Renal cortex interstitium (tissue), 15 donors: ENCODE measurements around the gene MAGEE2. TPM values are rescaled to one million over a fixed set of nuclear protein-coding genes. Genes with fewer than 3 reads are reported as not detected.
A peak's percentile ranks its signal among the peaks of the same experiment; 100 is the strongest.
"Not testable (repeated sequence)": the region's sequence is repeated elsewhere in the genome, so short reads cannot be mapped to it uniquely, and the experiment has no call there.

Source experiments
- DNase-seq, 11 donors: peaks; one replicate each; pipeline ENCODE4 v3.0.0-alpha.2; 2013; ENCODE audit warnings: low read depth in 9 of 11, low spot score in 4 of 11; ENCODE audit errors: extremely low read depth in 1 of 11
- long read RNA-seq, 16 experiments: transcript quantifications; one replicate each; lab custom pipeline, GENCODE V29; 2026
- polyA plus RNA-seq, 3 donors: library from polyadenylated mRNA; unstranded; fragments of 120-200 nt; gene quantifications; one replicate each; pipeline ENCODE4 v1.2.1, GENCODE V29; 2013; ENCODE audit not compliant: insufficient read length in 3 of 3

MAGEE2 gene, protein sequence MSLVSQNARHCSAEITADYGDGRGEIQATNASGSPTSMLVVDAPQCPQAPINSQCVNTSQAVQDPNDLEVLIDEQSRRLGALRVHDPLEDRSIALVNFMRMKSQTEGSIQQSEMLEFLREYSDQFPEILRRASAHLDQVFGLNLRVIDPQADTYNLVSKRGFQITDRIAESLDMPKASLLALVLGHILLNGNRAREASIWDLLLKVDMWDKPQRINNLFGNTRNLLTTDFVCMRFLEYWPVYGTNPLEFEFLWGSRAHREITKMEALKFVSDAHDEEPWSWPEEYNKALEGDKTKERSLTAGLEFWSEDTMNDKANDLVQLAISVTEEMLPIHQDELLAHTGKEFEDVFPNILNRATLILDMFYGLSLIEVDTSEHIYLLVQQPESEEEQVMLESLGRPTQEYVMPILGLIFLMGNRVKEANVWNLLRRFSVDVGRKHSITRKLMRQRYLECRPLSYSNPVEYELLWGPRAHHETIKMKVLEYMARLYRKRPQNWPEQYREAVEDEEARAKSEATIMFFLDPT
- under 1 TPM; 0.47 to 0.94 (median 0.59) TPM for polyA plus RNA-seq
- long read RNA-seq, donor 1 = 0 reads
- long read RNA-seq, donor 2 = 0 reads
- long read RNA-seq, donor 3 = 0 reads
- long read RNA-seq, donor 4 = 0 reads
- long read RNA-seq, donor 5, partial matches to known transcripts = 0 of 1 reads
- long read RNA-seq, donor 5, other reads (novel, unspliced or antisense) = 0 of 1 reads
- long read RNA-seq, donor 6, partial matches to known transcripts = 0 of 2 reads
- long read RNA-seq, donor 6, other reads (novel, unspliced or antisense) = 0 of 2 reads
- long read RNA-seq, donor 7, partial matches to known transcripts = 0 of 1 reads
- long read RNA-seq, donor 7, other reads (novel, unspliced or antisense) = 0 of 1 reads
- long read RNA-seq, donor 8 = 0 reads
- long read RNA-seq, donor 9 = 0 reads
- long read RNA-seq, donor 10 = 0 reads
- long read RNA-seq, donor 11, partial matches to known transcripts = 0 of 1 reads
- long read RNA-seq, donor 11, other reads (novel, unspliced or antisense) = 0 of 1 reads
- long read RNA-seq, donor 12 = 0 reads
- long read RNA-seq, donor 13 = 0 reads
- long read RNA-seq, donor 14 = 0 reads
- long read RNA-seq, donor 15 = 0 reads
- long read RNA-seq, donor 16, partial matches to known transcripts = 0 of 3 reads
- long read RNA-seq, donor 16, other reads (novel, unspliced or antisense) = 0 of 3 reads

DNA sequence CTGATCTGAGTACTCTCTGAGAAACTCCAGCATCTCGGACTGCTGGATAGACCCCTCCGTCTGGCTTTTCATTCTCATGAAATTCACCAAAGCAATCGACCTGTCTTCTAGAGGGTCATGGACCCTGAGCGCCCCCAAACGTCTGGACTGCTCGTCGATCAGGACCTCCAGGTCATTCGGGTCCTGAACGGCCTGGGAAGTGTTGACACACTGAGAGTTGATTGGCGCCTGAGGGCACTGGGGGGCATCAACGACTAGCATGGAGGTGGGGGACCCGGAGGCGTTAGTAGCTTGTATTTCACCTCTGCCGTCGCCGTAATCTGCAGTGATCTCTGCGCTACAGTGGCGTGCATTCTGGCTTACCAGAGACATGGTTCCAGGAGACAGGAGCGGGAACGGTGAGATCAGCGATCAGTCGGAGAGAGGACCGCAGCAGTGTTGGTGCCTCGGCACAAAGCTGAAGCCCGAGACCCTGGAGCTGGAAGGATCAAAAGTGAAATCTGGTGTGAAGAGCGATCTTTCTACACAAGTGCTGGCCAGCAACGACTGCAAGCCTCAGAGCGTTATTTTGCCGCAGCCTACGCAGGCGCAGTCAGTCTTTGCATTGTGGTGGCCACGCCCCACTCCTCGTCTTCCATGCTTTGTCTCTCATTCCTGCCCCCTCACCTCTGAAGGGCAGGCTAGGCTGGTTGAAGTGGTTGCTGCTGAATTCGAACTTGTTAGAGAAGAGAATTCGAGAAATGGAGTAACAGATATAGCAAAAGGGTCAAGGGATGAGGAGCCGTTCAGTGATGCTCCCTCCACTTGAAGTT, at the start of gene MAGEE2:
MAGEE2 (minus strand) TSS at position 575 of the 812 bp plus-strand sequence; CDS start at position 372, 203 bp downstream.
- DNase-seq = peak in 6 of 11 donors; percentile 7 to 21 (median 12)

DNA sequence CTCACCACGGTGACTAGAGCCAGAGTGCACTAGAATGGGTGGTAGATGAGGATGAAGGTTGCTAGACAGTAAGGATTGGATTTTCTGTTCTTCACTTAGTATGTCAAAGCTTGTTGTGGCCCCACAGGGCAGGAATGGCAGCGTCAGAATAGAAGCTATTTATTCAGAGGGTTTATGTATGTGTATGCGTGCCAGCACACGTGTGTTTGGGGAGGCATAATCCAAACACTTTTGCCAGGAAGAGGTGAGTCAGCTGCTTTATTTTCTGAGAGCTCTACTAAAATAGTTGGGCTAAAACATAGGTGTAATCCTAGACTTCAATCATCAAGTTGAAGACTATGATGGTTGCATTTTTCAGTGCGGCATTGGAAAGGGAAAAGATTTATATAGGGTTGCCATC, 1.2 kb upstream of the MAGEE2 start:
- DNase-seq = no peak

DNA sequence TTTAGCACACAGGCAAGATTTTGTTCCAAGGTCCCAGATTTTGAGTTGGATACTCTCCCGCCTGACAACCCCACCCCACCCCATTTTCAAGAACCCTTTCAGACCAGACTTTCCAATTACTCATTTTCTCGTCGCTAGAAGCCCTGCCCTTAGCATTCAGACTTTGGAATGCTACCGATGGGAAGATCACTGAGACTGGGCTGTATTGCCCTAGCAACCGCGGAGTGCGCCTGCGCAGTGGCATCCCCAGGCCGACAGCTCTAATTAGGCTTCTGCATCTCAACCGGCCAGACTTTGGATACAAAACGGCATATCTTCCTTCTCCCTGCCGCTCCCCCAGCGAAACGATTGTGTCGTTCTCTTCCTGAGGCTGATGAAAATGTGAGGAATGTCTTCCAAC, 3.4 kb downstream of the MAGEE2 start:
- DNase-seq = peak in 2 of 11 donors; percentile 2 to 21

DNA sequence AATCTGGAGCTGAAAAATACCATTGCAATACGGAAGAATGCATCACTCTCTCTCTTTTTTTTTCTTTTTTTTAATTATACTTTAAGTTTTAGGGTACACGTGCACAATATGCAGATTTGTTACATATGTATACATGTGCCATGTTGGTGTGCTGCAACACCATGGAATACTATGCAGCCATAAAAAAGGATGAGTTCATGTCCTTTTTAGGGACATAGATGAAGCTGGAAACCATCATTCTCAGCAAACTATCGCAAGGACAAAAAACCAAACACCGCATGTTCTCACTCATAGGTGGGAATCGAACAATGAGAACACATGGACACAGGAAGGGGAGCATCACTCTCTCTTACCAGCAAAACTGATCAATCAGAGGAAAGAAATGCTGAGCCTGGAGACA, 17.0 kb downstream of the MAGEE2 start:
- DNase-seq = not testable (repeated sequence)

DNA sequence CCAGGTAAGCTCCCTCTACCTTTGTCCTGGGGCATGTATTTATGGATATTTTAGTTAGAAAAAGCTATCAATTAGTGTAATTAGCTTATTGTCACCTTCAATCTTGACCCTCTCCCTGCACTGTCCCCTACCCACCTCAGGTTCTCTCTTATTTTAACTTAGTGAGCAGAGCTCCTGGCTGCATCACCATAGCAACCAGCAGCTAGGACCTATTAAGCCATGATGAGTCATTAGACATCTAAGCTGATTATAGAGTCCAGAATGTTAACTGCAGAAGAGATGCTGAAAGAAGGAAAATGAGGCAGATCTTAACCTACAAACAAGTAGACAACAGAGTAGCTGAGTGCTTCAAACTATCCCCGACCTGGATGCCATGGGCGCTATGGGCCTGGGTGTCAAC, 36.6 kb downstream of the MAGEE2 start:
- DNase-seq = no peak

DNA sequence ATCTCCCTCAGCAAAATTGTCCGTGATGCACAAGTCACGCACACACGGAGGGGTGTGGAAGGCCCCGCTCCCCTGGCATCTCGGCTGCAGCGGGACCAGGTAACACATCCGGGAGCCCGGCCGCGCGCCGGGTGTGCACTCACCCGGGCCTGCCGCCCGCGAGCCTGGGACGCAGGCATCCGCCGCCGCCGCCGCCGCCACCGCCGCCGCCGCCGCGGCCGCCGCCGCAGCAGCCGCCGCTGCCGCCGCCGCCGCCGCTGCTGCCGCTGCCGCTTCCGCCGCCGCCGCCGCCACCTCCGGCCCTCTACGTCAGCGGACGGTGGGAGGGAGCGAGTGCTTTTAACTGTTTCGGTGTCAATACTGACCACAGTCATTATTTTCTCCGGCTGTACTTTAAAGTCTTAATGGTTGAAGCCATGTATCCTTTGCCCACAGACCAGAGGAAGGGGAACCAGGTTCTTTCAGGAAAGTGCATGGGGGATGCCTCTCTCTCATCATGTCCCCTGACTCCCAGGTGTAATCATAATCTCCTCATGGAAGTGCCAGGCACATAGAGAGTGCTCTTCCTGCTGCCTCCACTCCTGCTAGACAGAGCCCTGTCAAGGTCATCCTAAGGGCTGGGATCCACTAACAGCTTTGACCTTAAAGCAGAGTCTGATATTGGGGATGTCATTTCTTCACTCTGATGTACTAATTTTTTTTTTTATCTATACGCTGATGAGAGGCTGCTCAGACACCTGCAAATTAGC, 38.0 kb downstream of the MAGEE2 start:
- DNase-seq = peak in 8 of 11 donors; percentile 7 to 33 (median 18)
